OCI-LY7 (cell line): Measurements from ENCODE around the gene CCDC146.

Experiments
- CTCF ChIP-seq: fragments of 200-600 bp; sonication (generic); conservative IDR thresholded peaks from 2 replicates; pipeline ENCODE4 v1.5.1; 2014; ENCODE audit warnings: mild to moderate bottlenecking, antibody characterized with exemption, low read length, moderate library complexity, mixed read lengths
- EZH2phosphoT487 ChIP-seq: fragments of 200-600 bp; sonication (generic); IDR thresholded peaks from 2 replicates; pipeline ENCODE4 v1.6.1; 2018; ENCODE audit warnings: low read depth, borderline replicate concordance, mild to moderate bottlenecking, mixed run types, antibody characterized with exemption, low read length, moderate library complexity, mixed read lengths

GRCh38 chr7:77318019-77318418, 195.6 kb downstream of the CCDC146 start:
- no peak for TF ChIP-seq CTCF
- TF ChIP-seq EZH2phosphoT487: no peak
